ENCODE measurements around the gene FSHR.

FSHR gene

GRCh38 chr2:49110571-49110970, 43.7 kb downstream of the FSHR start:
- FAIRE-seq, result no peak

- no peak for FAIRE-seq
Observed at GRCh38 chr2:49108851-49109250, 45.5 kb downstream of the FSHR start.

DNA sequence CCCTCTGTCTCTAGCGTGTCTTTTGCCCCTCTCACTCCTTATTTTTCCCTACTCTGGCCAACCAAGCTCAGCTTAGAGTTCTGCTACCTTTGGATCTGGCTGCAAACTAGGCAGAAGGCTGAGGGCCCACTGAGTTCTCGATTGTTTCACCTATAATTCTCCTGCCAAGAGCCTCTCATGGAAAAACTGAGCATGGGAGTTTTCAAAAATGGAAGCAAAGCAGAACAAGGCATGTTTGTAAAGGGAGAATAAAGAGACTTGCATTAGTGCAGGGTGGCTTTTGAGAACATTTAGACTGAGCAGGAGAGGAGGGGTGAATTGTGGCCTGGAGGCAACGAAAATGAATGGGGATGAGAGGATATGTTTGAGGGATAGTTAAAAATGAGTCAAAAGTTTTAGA, 45.9 kb downstream of the FSHR start:
- FAIRE-seq, result no peak

DNA sequence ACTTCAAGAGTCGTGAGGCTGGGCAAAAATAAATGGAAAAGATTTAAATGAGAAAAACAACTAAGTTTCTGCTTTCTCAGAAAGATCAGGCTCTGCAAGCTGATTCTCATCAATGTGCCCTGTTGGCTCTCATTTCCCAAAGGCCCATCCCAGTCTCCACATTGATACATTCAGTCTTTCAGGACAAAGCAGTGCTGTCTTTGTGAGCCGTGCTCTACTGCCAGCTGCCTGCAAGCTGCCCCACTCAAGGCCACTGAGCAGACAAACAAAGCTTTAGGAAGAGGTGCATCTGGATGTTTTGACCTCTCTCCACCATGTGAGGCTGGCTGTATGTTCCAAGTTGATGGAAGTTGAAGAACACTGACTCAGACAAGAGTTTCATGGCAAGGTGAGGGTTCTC, 48.8 kb downstream of the FSHR start:
- no peak for FAIRE-seq

- FAIRE-seq, result no peak
Observed at GRCh38 chr2:49102146-49102545, 52.2 kb downstream of the FSHR start.

GRCh38 chr2:49080681-49081080, 73.6 kb downstream of the FSHR start:
- no peak for FAIRE-seq

- FAIRE-seq, result no peak
Observed at GRCh38 chr2:49070716-49071115, 83.6 kb downstream of the FSHR start.

DNA sequence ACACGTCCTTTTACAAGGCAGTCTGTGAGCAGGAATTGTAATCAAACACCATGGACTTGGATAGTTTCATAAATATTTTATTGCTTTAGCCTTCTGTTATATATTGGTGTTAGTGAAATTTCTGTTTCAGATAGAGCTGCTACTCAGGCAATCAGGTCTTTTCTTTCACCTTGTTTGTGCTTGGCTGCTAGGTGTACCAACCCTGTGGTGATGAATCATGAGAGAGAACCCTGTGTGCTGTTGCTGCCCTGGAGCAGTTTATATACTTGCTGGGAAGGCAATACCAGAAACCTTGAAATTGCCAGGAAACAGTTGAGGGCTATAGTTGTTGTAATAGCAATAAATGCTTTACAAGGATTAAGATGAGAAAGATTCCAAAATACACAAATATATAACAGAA, 84.5 kb downstream of the FSHR start:
- FAIRE-seq, result no peak

GRCh38 chr2:49068613-49069012, 85.7 kb downstream of the FSHR start:
- no peak for FAIRE-seq

DNA sequence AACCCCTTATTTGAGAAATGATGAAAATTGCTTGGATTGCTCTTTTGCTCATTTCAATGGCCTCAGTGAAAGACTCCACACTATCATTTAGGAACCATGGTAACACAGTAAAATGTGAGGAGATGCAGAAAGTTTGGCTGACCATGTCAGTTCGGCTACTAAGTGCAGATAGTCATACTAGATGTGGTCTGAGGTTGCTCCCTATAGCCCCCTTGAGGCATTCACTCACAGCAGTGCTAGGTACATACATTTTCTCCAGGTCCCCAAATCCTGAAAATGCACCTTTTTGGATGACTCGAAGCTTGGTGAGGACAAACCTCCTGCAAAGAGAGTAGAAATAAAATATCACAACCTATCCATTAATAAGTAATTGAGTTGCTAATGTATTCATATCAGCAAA, 86.3 kb downstream of the FSHR start:
- FAIRE-seq, result no peak

DNA sequence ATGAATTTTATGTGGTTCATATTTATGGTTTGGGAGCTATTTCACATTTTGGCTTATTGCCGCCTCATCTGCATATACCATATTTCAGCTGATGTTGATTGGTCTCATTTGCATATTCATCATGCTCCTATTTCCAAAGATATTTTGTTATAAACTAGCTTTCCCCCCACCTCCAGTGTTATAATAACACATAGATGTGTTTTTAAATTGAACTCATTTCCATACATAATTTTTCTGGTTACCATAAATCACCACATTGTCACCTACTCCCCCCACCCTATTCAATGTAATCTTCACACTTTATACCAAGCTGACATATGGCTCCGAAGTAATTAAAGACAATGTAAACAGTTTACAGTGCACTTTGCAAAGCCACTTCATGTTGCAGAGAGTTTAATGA, 101.2 kb downstream of the FSHR start:
- no peak for FAIRE-seq

DNA sequence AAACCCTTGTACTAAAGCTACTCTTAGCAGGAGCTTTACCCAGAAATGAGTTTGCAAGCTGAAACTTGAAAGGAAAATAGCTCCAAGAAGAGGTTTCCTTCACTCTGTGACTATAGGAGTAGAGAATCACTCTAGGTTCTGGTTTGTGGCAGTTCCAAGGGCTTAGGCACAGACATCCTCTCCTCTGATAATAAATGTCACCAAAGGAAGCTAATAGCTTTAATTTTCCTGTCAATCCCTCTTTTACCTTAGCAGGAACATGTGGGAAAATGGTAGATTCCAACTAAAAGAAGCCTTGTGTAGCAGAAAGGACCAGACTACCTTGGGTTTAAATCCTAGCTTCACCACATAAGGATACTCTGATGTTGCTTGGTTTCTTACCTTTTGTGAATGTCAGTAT, 104.0 kb downstream of the FSHR start:
- no peak for FAIRE-seq

GRCh38 chr2:49049161-49049560, 105.2 kb downstream of the FSHR start:
- no peak for FAIRE-seq

DNA sequence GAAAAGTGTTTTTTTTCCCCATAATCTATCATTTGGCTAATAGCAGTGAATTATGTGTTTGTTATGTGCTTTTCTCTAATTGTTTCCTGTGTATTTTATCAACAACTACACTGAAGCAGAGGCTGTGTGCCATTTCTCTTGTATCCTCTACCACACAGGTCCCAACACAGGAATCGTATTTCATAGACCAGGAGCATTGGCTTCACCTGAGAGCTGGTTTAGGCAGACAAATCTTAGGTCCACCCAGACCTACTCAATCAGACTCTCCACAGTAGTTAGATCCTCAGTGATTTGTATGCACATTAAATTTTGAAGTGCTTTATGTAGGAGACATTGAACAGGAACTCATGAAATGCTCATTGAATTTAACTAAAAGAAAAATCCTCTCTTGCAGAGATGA, 109.2 kb downstream of the FSHR start:
- no peak for FAIRE-seq

GRCh38 chr2:49044350-49045079, 109.8 kb downstream of the FSHR start:
- FAIRE-seq, result no peak

- FAIRE-seq, result no peak
Observed at GRCh38 chr2:49043405-49043982, 110.8 kb downstream of the FSHR start.

DNA sequence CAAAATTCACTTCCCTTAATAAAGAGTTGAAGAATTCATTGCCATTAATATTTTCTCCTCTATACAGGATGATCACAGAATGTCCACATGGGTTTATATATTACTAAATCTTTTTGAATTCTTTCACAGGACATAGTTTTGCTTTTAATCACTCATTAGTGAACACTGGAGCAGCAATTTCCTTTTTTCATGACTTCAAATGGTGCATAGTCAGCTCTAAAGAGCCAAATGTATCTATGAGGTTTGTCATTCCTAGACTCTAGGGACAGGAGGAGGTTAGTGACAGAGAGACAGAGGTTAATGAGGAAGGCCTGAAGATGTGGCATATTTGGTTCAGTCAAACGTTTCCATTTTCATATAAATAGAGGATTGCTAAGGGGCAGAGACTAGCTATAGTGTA, 111.8 kb downstream of the FSHR start:
- FAIRE-seq, result no peak

GRCh38 chr2:49041061-49041460, 113.3 kb downstream of the FSHR start:
- FAIRE-seq, result no peak

- no peak for FAIRE-seq
Observed at GRCh38 chr2:49037197-49037596, 117.1 kb downstream of the FSHR start.

GRCh38 chr2:49035481-49035880, 118.8 kb downstream of the FSHR start:
- FAIRE-seq, result no peak

DNA sequence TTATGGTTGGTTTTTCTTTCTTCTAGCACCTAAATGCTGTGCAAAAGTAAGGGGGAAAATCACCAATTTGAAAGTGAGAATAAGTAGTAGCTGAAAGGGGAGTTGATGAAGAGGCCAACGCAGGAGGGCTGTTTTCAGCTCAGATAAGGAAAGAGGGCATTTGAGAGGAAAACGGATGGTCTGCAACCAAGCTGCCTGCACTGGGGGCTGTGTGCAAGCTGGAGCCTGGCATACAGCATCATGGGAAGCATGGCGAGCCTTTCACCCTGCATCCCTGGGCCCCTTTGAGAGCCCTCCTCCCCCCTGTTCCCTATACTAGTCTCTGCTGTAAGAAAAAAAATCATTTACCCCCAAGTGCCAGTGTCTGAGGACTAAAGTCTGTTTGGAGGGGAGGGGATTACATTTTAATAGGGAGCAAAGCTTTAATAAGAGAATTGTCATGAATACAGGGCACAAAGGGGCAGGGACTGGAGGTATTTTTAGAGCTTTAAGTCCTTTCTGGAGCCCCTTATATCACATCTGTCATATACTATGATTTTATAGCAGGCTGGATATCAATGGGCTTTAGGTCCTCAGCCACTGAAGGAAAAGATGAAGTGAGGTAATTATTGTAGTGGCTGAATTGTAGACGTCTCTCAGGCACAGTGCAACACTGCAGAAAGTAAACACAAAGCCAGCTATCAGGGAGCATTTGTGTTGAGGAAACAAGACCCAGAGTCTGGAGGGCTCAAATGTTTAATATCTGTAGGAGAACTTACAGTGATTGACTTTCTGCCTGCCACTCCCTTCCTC, 120.7 kb downstream of the FSHR start:
- FAIRE-seq, result no peak

DNA sequence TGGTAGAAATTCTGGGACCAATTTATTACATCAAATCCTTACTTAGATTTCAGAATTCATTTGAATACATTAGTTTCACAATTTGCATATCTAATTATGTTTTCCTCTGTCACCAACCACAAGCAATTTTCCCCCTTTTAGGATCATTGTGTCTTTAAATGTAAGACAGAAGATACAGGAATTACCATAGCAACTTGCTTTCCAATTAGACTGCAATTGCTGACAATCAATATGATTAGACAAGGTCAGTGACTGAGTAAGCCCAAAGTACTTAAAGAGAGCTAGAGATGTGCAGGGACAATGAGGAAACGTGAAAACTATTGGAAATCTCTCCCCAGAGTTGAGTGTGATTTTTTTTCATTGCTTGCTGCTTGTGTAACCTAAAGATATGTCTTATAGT, 121.4 kb downstream of the FSHR start:
- no peak for FAIRE-seq

DNA sequence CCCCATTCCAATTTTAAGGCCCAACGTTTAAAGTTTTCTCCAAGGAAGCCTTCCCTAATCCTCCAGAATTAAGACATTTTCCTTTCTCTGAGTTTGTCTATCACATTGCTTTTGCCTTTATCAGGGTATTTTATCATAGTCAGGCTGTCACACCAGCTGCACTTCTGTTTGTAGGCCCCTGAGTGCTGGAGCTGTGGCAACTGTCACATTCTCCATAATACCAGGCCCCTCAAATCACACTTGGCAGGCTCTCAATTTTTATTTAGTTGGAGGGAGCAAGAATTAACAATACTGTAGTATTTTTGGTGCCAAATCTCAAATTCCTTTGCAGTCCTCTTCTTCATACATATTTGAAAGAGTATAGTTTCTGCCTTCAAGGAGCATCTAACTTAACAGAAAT, 122.2 kb downstream of the FSHR start:
- FAIRE-seq, result no peak

- FAIRE-seq, result no peak
Observed at GRCh38 chr2:49029406-49029805, 124.9 kb downstream of the FSHR start.
